ENCODE results near the gene KLHL8. TPM values are rescaled to one million over a fixed set of nuclear protein-coding genes. Genes with fewer than 3 reads are reported as not detected.
"Not testable (repeated sequence)": the region's sequence is repeated elsewhere in the genome, so short reads cannot be mapped to it uniquely, and the experiment has no call there.

KLHL8 gene
- total and polyA plus RNA-seq, 4 donors: 2.9 to 14.4 (median 5.1) TPM

- WGBS: 82% methylated on average over 10 of the region's 10 CpGs
- H3K27me3 ChIP-seq (ENCODE audit: control insufficient read depth in 4 of 4, insufficient read depth in 4 of 4, low read length in 3 of 4): no peaks in the 10 kb centered on the region
- no peak overlapping the region for H3K9ac ChIP-seq (ENCODE audit: low read depth in 1 of 2, low read length in 2 of 2)
- H3K27ac ChIP-seq (ENCODE audit: low read depth in 1 of 2, low read length in 2 of 2): no peak overlapping the region
- H3K4me1 ChIP-seq (ENCODE audit: control insufficient read depth in 4 of 4, insufficient read depth in 4 of 4, low read length in 3 of 4): peaks cover 3 to 22% (median 4%) of the 10 kb centered on the region in 4 donors
- DNase-seq (ENCODE audit: low spot score): no peak
- TF ChIP-seq RXRA (IDR thresholded peaks at IDR 0.05) (no peak), JUND (IDR thresholded peaks at IDR 0.05) (no peak), RAD21 (IDR thresholded peaks at IDR 0.05) (no peak), TAF1 (conservative IDR thresholded peaks at IDR 0.05) (no peak), FOXA2 (IDR thresholded peaks at IDR 0.05) (no peak), FOXA1 (IDR thresholded peaks at IDR 0.05) (no peak), REST (IDR thresholded peaks at IDR 0.05) (no peak), ZBTB33 (IDR thresholded peaks at IDR 0.05) (no peak), EGR1 (IDR thresholded peaks at IDR 0.05; ENCODE audit: low read depth in 2 of 2) (no peak), HNF4A (conservative IDR thresholded peaks at IDR 0.05) (no peak), GABPA (IDR thresholded peaks at IDR 0.05 in 1 of 2, conservative IDR thresholded peaks at IDR 0.05 in 1 of 2) (no peak), MAX (IDR thresholded peaks at IDR 0.05) (no peak)
- H3K36me3 ChIP-seq (ENCODE audit: control insufficient read depth in 4 of 4, insufficient read depth in 3 of 4, low read depth in 1 of 4, low read length in 3 of 4): no peaks in the 10 kb centered on the region
- no peak overlapping the region for H3K4me3 ChIP-seq (ENCODE audit: low read depth in 1 of 3, low read length in 3 of 3)
- H3K9me3 ChIP-seq (ENCODE audit: control insufficient read depth in 4 of 4, low read length in 3 of 4): no peaks in the 10 kb centered on the region
Measured at GRCh38 chr4:87224141-87224923, 3.9 kb upstream of the KLHL8 start.

GRCh38 chr4:87219632-87220093, 755 bp downstream of the KLHL8 start:
- TF ChIP-seq NR2F2 (IDR thresholded peaks at IDR 0.05): no peak
- TF ChIP-seq CTCF (IDR thresholded peaks at IDR 0.05; ENCODE audit: low read depth, low read length, missing input control): peak; percentile 24
- TF ChIP-seq ATF3 (IDR thresholded peaks at IDR 0.05): no peak
- H3K36me3 ChIP-seq (ENCODE audit: control insufficient read depth in 4 of 4, insufficient read depth in 3 of 4, low read depth in 1 of 4, low read length in 3 of 4): no peaks in the 10 kb centered on the region
- H3K27ac ChIP-seq (ENCODE audit: low read depth in 1 of 2, low read length in 2 of 2): peak overlapping the region; percentile 90 to 100
- peak overlapping the region; percentile 88 to 98 for H3K9ac ChIP-seq (ENCODE audit: low read depth in 1 of 2, low read length in 2 of 2)
- H3K4me1 ChIP-seq (ENCODE audit: control insufficient read depth in 4 of 4, insufficient read depth in 4 of 4, low read length in 3 of 4): peaks cover 3 to 16% (median 6%) of the 10 kb centered on the region in 4 donors
- H3K4me3 ChIP-seq (ENCODE audit: low read depth in 1 of 3, low read length in 3 of 3): peak overlapping the region; percentile 88 to 97 (median 91)
- WGBS: under 1% methylated on average over 40 of the region's 40 CpGs
- H3K9me3 ChIP-seq (ENCODE audit: control insufficient read depth in 4 of 4, low read length in 3 of 4): no peaks in the 10 kb centered on the region
- DNase-seq (ENCODE audit: low spot score): no peak
- no peaks in the 10 kb centered on the region for H3K27me3 ChIP-seq (ENCODE audit: control insufficient read depth in 4 of 4, insufficient read depth in 4 of 4, low read length in 3 of 4)

- WGBS: 78% methylated on average over 6 of the region's 6 CpGs
- not testable (repeated sequence) for H3K4me3 ChIP-seq (ENCODE audit: low read depth in 1 of 3, low read length in 3 of 3); H3K27ac ChIP-seq (ENCODE audit: low read depth in 1 of 2, low read length in 2 of 2); H3K9me3 ChIP-seq (ENCODE audit: control insufficient read depth in 4 of 4, low read length in 3 of 4); H3K36me3 ChIP-seq (ENCODE audit: control insufficient read depth in 4 of 4, insufficient read depth in 3 of 4, low read depth in 1 of 4, low read length in 3 of 4); H3K27me3 ChIP-seq (ENCODE audit: control insufficient read depth in 4 of 4, insufficient read depth in 4 of 4, low read length in 3 of 4); H3K9ac ChIP-seq (ENCODE audit: low read depth in 1 of 2, low read length in 2 of 2); DNase-seq (ENCODE audit: low spot score)
- H3K4me1 ChIP-seq (ENCODE audit: control insufficient read depth in 4 of 4, insufficient read depth in 4 of 4, low read length in 3 of 4): peaks cover 7 to 24% (median 12%) of the 10 kb centered on the region in 4 donors
Measured at GRCh38 chr4:87217235-87217763, 3.1 kb downstream of the KLHL8 start.
